Measurements from ENCODE around the gene POLR3C. TPM values are rescaled to one million over a fixed set of nuclear protein-coding genes. Genes with fewer than 3 reads are reported as not detected.

Gene POLR3C
- total and polyA plus RNA-seq, 2 donors (not counting 1 experiment from before 2014, with no cell fraction given): 36.5 to 49.3 TPM

DNA sequence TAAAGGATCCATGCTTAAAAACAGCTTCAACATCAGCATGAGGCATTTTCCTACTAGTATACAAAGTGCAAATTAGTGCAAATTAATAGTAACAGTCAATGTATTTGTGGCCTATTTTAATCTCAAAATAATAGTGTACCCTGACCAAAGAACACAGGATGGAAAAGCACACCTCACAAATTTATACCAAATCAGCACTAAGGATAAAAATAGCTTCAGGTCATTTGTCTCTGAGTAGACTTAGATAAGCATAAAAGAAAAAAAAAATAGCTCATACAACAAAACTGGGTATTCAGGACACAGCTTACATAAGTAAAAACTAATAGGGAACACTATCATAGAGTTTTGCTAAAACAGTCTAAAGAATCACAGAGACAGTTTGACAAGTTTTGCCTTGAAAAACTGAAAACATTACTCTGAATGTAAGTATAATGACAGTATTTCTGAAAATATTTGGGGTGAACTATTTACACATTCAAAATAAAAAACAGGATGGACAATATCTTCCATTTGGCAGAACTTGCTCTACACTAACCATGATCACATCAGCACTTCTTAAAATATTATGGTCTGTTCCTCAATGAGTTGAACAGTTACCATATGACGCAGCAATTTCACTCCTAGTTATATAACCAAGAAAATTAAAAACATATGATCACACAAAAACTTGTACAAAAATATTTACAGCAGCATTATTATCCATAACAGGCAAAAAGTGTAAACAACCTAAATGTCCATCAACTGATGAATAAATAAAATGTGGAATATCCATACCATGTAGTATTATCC lies 46.4 kb upstream of the POLR3C start:
- no peaks in the 10 kb centered on the region for H3K27me3 ChIP-seq (replicated peaks in 1 of 4; ENCODE audit: control extremely low read depth in 1 of 4, control insufficient read depth in 3 of 4, insufficient read depth in 4 of 4, low read length in 3 of 4)
- Mint-ChIP-seq H3K27me3 (no peaks in the 10 kb centered on the region), H3K27ac (no peak overlapping the region), H3K9me3 (ENCODE audit: insufficient read depth) (no peaks in the 10 kb centered on the region), H3K4me1 (no peaks in the 10 kb centered on the region), H3K4me3 (no peak overlapping the region)
- no peak for TF ChIP-seq EZH2 (IDR thresholded peaks at IDR 0.05; ENCODE audit: borderline replicate concordance, insufficient read depth, low read depth, low read length, poor library complexity, severe bottlenecking)
- TF ChIP-seq, protein P1, sequence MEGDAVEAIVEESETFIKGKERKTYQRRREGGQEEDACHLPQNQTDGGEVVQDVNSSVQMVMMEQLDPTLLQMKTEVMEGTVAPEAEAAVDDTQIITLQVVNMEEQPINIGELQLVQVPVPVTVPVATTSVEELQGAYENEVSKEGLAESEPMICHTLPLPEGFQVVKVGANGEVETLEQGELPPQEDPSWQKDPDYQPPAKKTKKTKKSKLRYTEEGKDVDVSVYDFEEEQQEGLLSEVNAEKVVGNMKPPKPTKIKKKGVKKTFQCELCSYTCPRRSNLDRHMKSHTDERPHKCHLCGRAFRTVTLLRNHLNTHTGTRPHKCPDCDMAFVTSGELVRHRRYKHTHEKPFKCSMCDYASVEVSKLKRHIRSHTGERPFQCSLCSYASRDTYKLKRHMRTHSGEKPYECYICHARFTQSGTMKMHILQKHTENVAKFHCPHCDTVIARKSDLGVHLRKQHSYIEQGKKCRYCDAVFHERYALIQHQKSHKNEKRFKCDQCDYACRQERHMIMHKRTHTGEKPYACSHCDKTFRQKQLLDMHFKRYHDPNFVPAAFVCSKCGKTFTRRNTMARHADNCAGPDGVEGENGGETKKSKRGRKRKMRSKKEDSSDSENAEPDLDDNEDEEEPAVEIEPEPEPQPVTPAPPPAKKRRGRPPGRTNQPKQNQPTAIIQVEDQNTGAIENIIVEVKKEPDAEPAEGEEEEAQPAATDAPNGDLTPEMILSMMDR (IDR thresholded peaks at IDR 0.05): no peak
- no peak overlapping the region for H3K4me2 ChIP-seq (replicated peaks; ENCODE audit: low read depth, low read length, poor library complexity, severe bottlenecking)
- no CpG with 5 or more reads among the region's 1 CpG for WGBS (ENCODE audit: insufficient coverage)
- H3K4me3 ChIP-seq (ENCODE audit: control extremely low read depth in 1 of 5, extremely low read depth in 1 of 5, insufficient read depth in 1 of 5, low read depth in 2 of 5, low read length in 4 of 5): no peak overlapping the region
- H3K4me1 ChIP-seq (ENCODE audit: control insufficient read depth in 2 of 2, insufficient read depth in 2 of 2, low read length in 2 of 2): no peaks in the 10 kb centered on the region
- no peak overlapping the region for H3K9ac ChIP-seq (ENCODE audit: low read length)
- DNase-seq (no peak), ATAC-seq (ENCODE audit: low read depth) (no peak)
- intact Hi-C loops (cut with micrococcal nuclease): no loop called here
- no peak overlapping the region for H3K27ac ChIP-seq (ENCODE audit: low read length in 2 of 2)
- ChIA-PET CTCF (no interaction called here), POLR2A (no interaction called here)
- no peaks in the 10 kb centered on the region for H4K20me1 ChIP-seq (ENCODE audit: control insufficient read depth, insufficient read depth, low read length, poor library complexity, severe bottlenecking)
- no peaks in the 10 kb centered on the region for H3K79me2 ChIP-seq (ENCODE audit: control insufficient read depth, insufficient read depth, low read length)
- H2AFZ ChIP-seq (ENCODE audit: insufficient read depth, low read depth, low read length, poor library complexity, severe bottlenecking): no peak overlapping the region
- H3K9me3 ChIP-seq (ENCODE audit: control extremely low read depth in 1 of 3, control insufficient read depth in 2 of 3, insufficient read depth in 1 of 3, low read length in 2 of 3): no peaks in the 10 kb centered on the region
- H3K36me3 ChIP-seq (replicated peaks in 1 of 2; ENCODE audit: control extremely low read depth in 1 of 2, control insufficient read depth in 1 of 2, extremely low read depth in 1 of 2, insufficient read depth in 2 of 2, low read length in 1 of 2): peaks cover 4 to 5% of the 10 kb centered on the region in 2 experiments

DNA sequence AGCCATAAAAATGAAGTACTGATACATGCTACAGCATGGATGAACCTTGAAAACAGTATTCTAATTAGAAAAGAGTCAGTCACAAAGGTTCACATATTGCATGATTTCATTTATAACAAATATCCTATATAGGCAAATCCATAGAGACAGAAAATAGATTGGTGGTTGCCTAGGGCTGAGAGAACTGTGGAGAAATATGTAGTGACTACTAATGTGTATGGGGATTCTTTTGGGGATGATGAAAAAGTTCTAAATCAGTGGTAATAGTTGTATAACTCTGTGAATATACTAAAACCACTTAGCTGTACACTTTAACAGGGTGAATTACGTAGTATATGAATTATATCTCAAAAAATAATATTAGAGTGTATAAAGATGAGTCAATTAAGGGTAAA lies 45.9 kb upstream of the POLR3C start:
- intact Hi-C loops (cut with micrococcal nuclease): no loop called here
- DNase-seq: no peak
- H2AFZ ChIP-seq (ENCODE audit: insufficient read depth, low read depth, low read length, poor library complexity, severe bottlenecking): no peak overlapping the region
- H3K27me3 Mint-ChIP-seq: no peaks in the 10 kb centered on the region
- ChIA-PET POLR2A (no interaction called here), CTCF (no interaction called here)
- TF ChIP-seq, protein P1 (IDR thresholded peaks at IDR 0.05): no peak
- H3K4me2 ChIP-seq (replicated peaks; ENCODE audit: low read depth, low read length, poor library complexity, severe bottlenecking): no peak overlapping the region
- no peak overlapping the region for H3K4me3 Mint-ChIP-seq
- H3K9me3 Mint-ChIP-seq (ENCODE audit: insufficient read depth): no peaks in the 10 kb centered on the region
- H3K9me3 ChIP-seq (ENCODE audit: control extremely low read depth in 1 of 3, control insufficient read depth in 2 of 3, insufficient read depth in 1 of 3, low read length in 2 of 3): no peaks in the 10 kb centered on the region
- WGBS (ENCODE audit: insufficient coverage): no CpG with 5 or more reads among the region's 1 CpG
- H3K27ac Mint-ChIP-seq: no peak overlapping the region
- no peak overlapping the region for H3K4me3 ChIP-seq (ENCODE audit: control extremely low read depth in 1 of 5, extremely low read depth in 1 of 5, insufficient read depth in 1 of 5, low read depth in 2 of 5, low read length in 4 of 5)
- no peak for ATAC-seq (ENCODE audit: low read depth)
- no peaks in the 10 kb centered on the region for H3K79me2 ChIP-seq (ENCODE audit: control insufficient read depth, insufficient read depth, low read length)
- H3K4me1 ChIP-seq (ENCODE audit: control insufficient read depth in 2 of 2, insufficient read depth in 2 of 2, low read length in 2 of 2): no peaks in the 10 kb centered on the region
- no peaks in the 10 kb centered on the region for H4K20me1 ChIP-seq (ENCODE audit: control insufficient read depth, insufficient read depth, low read length, poor library complexity, severe bottlenecking)
- H3K9ac ChIP-seq (ENCODE audit: low read length): no peak overlapping the region
- no peaks in the 10 kb centered on the region for H3K27me3 ChIP-seq (replicated peaks in 1 of 4; ENCODE audit: control extremely low read depth in 1 of 4, control insufficient read depth in 3 of 4, insufficient read depth in 4 of 4, low read length in 3 of 4)
- no peaks in the 10 kb centered on the region for H3K4me1 Mint-ChIP-seq
- H3K27ac ChIP-seq (ENCODE audit: low read length in 2 of 2): no peak overlapping the region
- peaks cover 5 to 6% of the 10 kb centered on the region in 2 experiments for H3K36me3 ChIP-seq (replicated peaks in 1 of 2; ENCODE audit: control extremely low read depth in 1 of 2, control insufficient read depth in 1 of 2, extremely low read depth in 1 of 2, insufficient read depth in 2 of 2, low read length in 1 of 2)

All from B cell (primary cell).